SK-MEL-5 (cell line): ENCODE measurements around the gene CD63. TPM values are rescaled to one million over a fixed set of nuclear protein-coding genes. Genes with fewer than 3 reads are reported as not detected.

ENCODE experiments used
- DNase-seq: peaks from one replicate; pipeline ENCODE4 v3.0.0-alpha.2; 2016; ENCODE audit warnings: low read depth, low spot score
- in situ Hi-C: cut with HindIII; loops from 2 replicates; pipeline ENCODE4 v1.10.0; 2016; ENCODE audit warnings: low sequenced_read_pairs, high pct_unique_total_duplicates, low pct_unique_long_range_greater_than_20kb
- total RNA-seq: library from RNA; depleted of rRNA; stranded (reverse); fragments of >200 nt; shearing (Covaris generic); gene quantifications from 2 replicates; pipeline ENCODE4 v1.2.3, GENCODE V29; 2014

Gene CD63
- total RNA-seq, 1 experiment from 2014 or later, result 3,613 TPM

GRCh38 chr12:55727643-55728185 is 1.1 kb downstream of the CD63 start:
- peak; percentile 88 for DNase-seq
- in situ Hi-C loops, result no loop called here

GRCh38 chr12:55726971-55727370 is 1.8 kb downstream of the CD63 start:
- no peak for DNase-seq
- in situ Hi-C loops, result no loop called here

GRCh38 chr12:55725556-55725955 is 3.3 kb downstream of the CD63 start:
- no peak for DNase-seq
- in situ Hi-C loops, result no loop called here

GRCh38 chr12:55724940-55725309 is 3.9 kb downstream of the CD63 start:
- DNase-seq, result no peak
- in situ Hi-C loops, result no loop called here

GRCh38 chr12:55724226-55724939 is 4.4 kb downstream of the CD63 start:
- in situ Hi-C loops, result no loop called here
- DNase-seq, result peak; percentile 84

- in situ Hi-C loops, result no loop called here
- no peak for DNase-seq
These were observed 5.1 kb downstream of the CD63 start for GRCh38 chr12:55723516-55724225.

GRCh38 chr12:55722948-55723347 is 5.9 kb downstream of the CD63 start:
- DNase-seq, result no peak
- in situ Hi-C loops, result no loop called here

GRCh38 chr12:55721601-55722213 is 7.1 kb downstream of the CD63 start:
- in situ Hi-C loops, result no loop called here

GRCh38 chr12:55720894-55721444 is 7.8 kb downstream of the CD63 start:
- DNase-seq, result peak; percentile 83
- in situ Hi-C loops, result no loop called here

More at GRCh38 chr12:55721601-55722213, 7.1 kb downstream of the CD63 start:
- no peak for DNase-seq

- in situ Hi-C loops, result no loop called here
- no peak for DNase-seq
These were observed 8.7 kb downstream of the CD63 start, which contains the start of gene RDH5 for GRCh38 chr12:55720071-55720564. TSS of gene RDH5 (plus strand) at chr12:55720393. CDS start at chr12:55721185, 792 bp downstream.

GRCh38 chr12:55719371-55719770 is 9.4 kb downstream of the CD63 start:
- no peak for DNase-seq
- in situ Hi-C loops, result no loop called here

GRCh38 chr12:55718624-55719275 is 10.1 kb downstream of the CD63 start:
- no peak for DNase-seq
- in situ Hi-C loops, result no loop called here

- peak; percentile 90 for DNase-seq
- in situ Hi-C loops, result no loop called here
These were observed 10.8 kb downstream of the CD63 start for GRCh38 chr12:55718015-55718414.

- peak; percentile 19 for DNase-seq
These were observed 11.5 kb downstream of the CD63 start for GRCh38 chr12:55717011-55718007.

GRCh38 chr12:55716582-55716957 is 12.2 kb downstream of the CD63 start:
- in situ Hi-C loops, result no loop called here
- peak; percentile 20 for DNase-seq

More at GRCh38 chr12:55717011-55718007, 11.5 kb downstream of the CD63 start:
- in situ Hi-C loops, result no loop called here

- in situ Hi-C loops, result no loop called here
- peak; percentile 86 for DNase-seq
These were observed 12.8 kb downstream of the CD63 start, which contains the start of gene BLOC1S1 for GRCh38 chr12:55715833-55716581. TSS of gene BLOC1S1 (plus strand) at chr12:55716046. CDS start at chr12:55716052, 6 bp downstream.
